HCT116 (cell line): ENCODE data around the gene RALGPS2. TPM values are rescaled to one million over a fixed set of nuclear protein-coding genes. Genes with fewer than 3 reads are reported as not detected.

Experiments
- ATAC-seq: fragments of 200-7000 bp; cut with Tn5 transposase; 2 replicates; pipeline ENCODE4 v1.9.1; 2020; ENCODE audit warnings: mild to moderate bottlenecking, moderate library complexity
- BruUV-seq: library from RNA; stranded (reverse); fragments of 400-500 nt; replicated peaks from 2 replicates; lab custom pipeline; 2021; lab: Mats Ljungman, UMichigan
- CTCF ChIA-PET: fragments of 300-600 bp; sonication (Branson Sonifier 250); formaldehyde crosslinking; loops from one replicate; lab custom pipeline; 2021; ENCODE audit warnings: antibody characterized with exemption; lab: Charles Lee
- POLR2A ChIA-PET: fragments of 300-600, 350-600 bp; sonication (Branson Sonifier 250); formaldehyde crosslinking; loops from one replicate; lab custom pipeline; 2021; ENCODE audit warnings: antibody characterized with exemption; lab: Charles Lee
- RAD21 ChIA-PET, 2 experiments: fragments of 300-600 bp; sonication (Branson Sonifier 250); formaldehyde crosslinking; loops; one replicate each; lab custom pipeline; 2023; ENCODE audit warnings: low total read pairs in 2 of 2; ENCODE audit not compliant: uncharacterized antibody in 2 of 2, unreplicated experiment in 2 of 2, low non-redundant PET in 1 of 2; lab: Charles Lee
- DNase-seq: peaks from one replicate; pipeline ENCODE4 v3.0.0-alpha.2; 2010; ENCODE audit warnings: low read depth, low spot score
- H2AFZ ChIP-seq: fragments of 200-600 bp; shearing (Covaris generic), sonication (generic); 2 replicates; pipeline ENCODE4 v1.6.1; 2017; ENCODE audit warnings: low read depth, mixed run types, mixed read lengths, antibody characterized with exemption, low read length; ENCODE audit not compliant: poor library complexity, severe bottlenecking
- H3K27ac ChIP-seq: 2 replicates; pipeline ENCODE4 v1.5.1; 2012; ENCODE audit warnings: low read depth, low read length
- H3K27me3 ChIP-seq: fragments of 200-600 bp; sonication (generic); 2 replicates; pipeline ENCODE4 v1.6.1; 2016; ENCODE audit warnings: mixed run types, low read length, mixed read lengths; ENCODE audit not compliant: insufficient read depth
- H3K36me3 ChIP-seq, 2 experiments: fragments of 200-500 bp in 1 of 2; fragments of 200-600 bp in 1 of 2; sonication (Bioruptor generic) in 1 of 2; sonication (generic) in 1 of 2; 2 replicates each; pipeline versions ENCODE4 v1.5.1 to v1.6.1; 2014 to 2016; ENCODE audit warnings: low read length in 2 of 2, inconsistent platforms in 1 of 2, mixed read lengths in 1 of 2, mixed run types in 1 of 2; ENCODE audit not compliant: insufficient read depth in 2 of 2, control insufficient read depth in 1 of 2
- H3K4me1 ChIP-seq, 2 experiments: fragments of 200-600 bp in 1 of 2; sonication (generic) in 1 of 2; 2 replicates each; pipeline versions ENCODE4 v1.5.1 to v1.6.1; 2012 to 2017; ENCODE audit warnings: low read length in 2 of 2, inconsistent platforms in 1 of 2, mild to moderate bottlenecking in 1 of 2, mixed read lengths in 1 of 2, mixed run types in 1 of 2, moderate library complexity in 1 of 2; ENCODE audit not compliant: insufficient read depth in 2 of 2, control insufficient read depth in 1 of 2
- H3K4me2 ChIP-seq: fragments of 200-600 bp; sonication (generic); 2 replicates; pipeline ENCODE4 v1.6.1; 2017; ENCODE audit warnings: mixed run types, low read length, mixed read lengths
- H3K4me3 ChIP-seq, 2 experiments: fragments of 200-600 bp in 1 of 2; sonication (generic) in 1 of 2; replicated peaks in 1 of 2; 2 replicates each; pipeline ENCODE4 v1.5.1; 2011 to 2016; ENCODE audit warnings: low read length in 2 of 2, control low read depth in 1 of 2, low read depth in 1 of 2, mild to moderate bottlenecking in 1 of 2, mixed read lengths in 1 of 2, mixed run types in 1 of 2
- H3K79me2 ChIP-seq: fragments of 200-600 bp; sonication (generic); 2 replicates; pipeline ENCODE4 v1.6.1; 2017; ENCODE audit warnings: mild to moderate bottlenecking, mixed run types, low read length, moderate library complexity, mixed read lengths; ENCODE audit not compliant: insufficient read depth
- H3K9ac ChIP-seq: fragments of 200-600 bp; sonication (generic); 2 replicates; pipeline ENCODE4 v1.6.1; 2016; ENCODE audit warnings: low read length, mixed read lengths
- H3K9me2 ChIP-seq: fragments of 200-600 bp; sonication (generic), shearing (Covaris generic); 2 replicates; pipeline ENCODE4 v1.6.1; 2017; ENCODE audit warnings: mixed run types, mild to moderate bottlenecking, moderate library complexity; ENCODE audit not compliant: insufficient read depth
- H3K9me3 ChIP-seq, 2 experiments: fragments of 200-500 bp in 1 of 2; fragments of 200-600 bp in 1 of 2; sonication (Bioruptor generic) in 1 of 2; sonication (generic) in 1 of 2; 2 replicates each; pipeline ENCODE4 v1.6.1; 2014 to 2017; ENCODE audit warnings: low read length in 2 of 2, mixed read lengths in 2 of 2, inconsistent platforms in 1 of 2, low read depth in 1 of 2, mild to moderate bottlenecking in 1 of 2, mixed run types in 1 of 2, moderate library complexity in 1 of 2; ENCODE audit not compliant: control insufficient read depth in 1 of 2, insufficient read depth in 1 of 2
- H4K20me1 ChIP-seq: fragments of 200-600 bp; sonication (generic), shearing (Covaris generic); 2 replicates; pipeline ENCODE4 v1.6.1; 2017; ENCODE audit warnings: mixed run types, mild to moderate bottlenecking, moderate library complexity; ENCODE audit not compliant: insufficient read depth
- CBX3 ChIP-seq: IDR thresholded peaks from 2 replicates; pipeline ENCODE4 v1.6.1; 2012; ENCODE audit warnings: low read depth
- CEBPB ChIP-seq: IDR thresholded peaks from 2 replicates; pipeline ENCODE4 v1.6.1; 2012; ENCODE audit warnings: low read depth
- ELF1 ChIP-seq: IDR thresholded peaks from 2 replicates; pipeline ENCODE4 v1.6.1; 2012; ENCODE audit warnings: low read depth, borderline replicate concordance
- EZH2phosphoT487 ChIP-seq: fragments of 200-600 bp; IDR thresholded peaks from 2 replicates; pipeline ENCODE4 v1.6.1; 2018; ENCODE audit warnings: antibody characterized with exemption, borderline replicate concordance
- RAD21 ChIP-seq: IDR thresholded peaks from 2 replicates; pipeline ENCODE4 v1.6.1; 2012; ENCODE audit warnings: low read depth, mild to moderate bottlenecking
- YY1 ChIP-seq: IDR thresholded peaks from 2 replicates; pipeline ENCODE4 v1.6.1; 2011; ENCODE audit warnings: low read length, low read depth, moderate library complexity, mild to moderate bottlenecking; ENCODE audit not compliant: insufficient replicate concordance; ENCODE audit errors: extremely low read depth
- ZFX ChIP-seq: fragments of 450-650 bp; IDR thresholded peaks from 2 replicates; pipeline ENCODE4 v1.6.1; 2017
- ZNF274 ChIP-seq: fragments of 200-500 bp; sonication (Bioruptor generic); IDR thresholded peaks from 2 replicates; pipeline ENCODE4 v1.6.1; 2014; ENCODE audit warnings: mild to moderate bottlenecking, low read depth, low read length, inconsistent platforms
- intact Hi-C: fragments of 100-400 bp; cut with micrococcal nuclease; formaldehyde crosslinking; loops from 2 replicates; pipeline ENCODE4 v1.10.0; 2022
- total RNA-seq: library from RNA; stranded (reverse); gene quantifications from one replicate; pipeline ENCODE4 v1.2.1, GENCODE V29; 2021; ENCODE audit not compliant: unreplicated experiment

RALGPS2 gene
- total RNA-seq, 1 experiment from 2014 or later = 25.6 TPM

- H3K4me2 ChIP-seq = no peak overlapping the region
- no TSS peak for BruUV-seq
- H3K9me3 ChIP-seq = no peaks in the 10 kb centered on the region
- ATAC-seq = no peak
- H3K36me3 ChIP-seq = 0 out of 4 replicates have a peak, but pooled peaks cover 0 to 3% of the 10 kb centered on the region in 2 experiments
- no peak overlapping the region for H3K9ac ChIP-seq
- no peaks in the 10 kb centered on the region for H3K9me2 ChIP-seq
- no peak overlapping the region for H2AFZ ChIP-seq
- H3K27me3 ChIP-seq = no peaks in the 10 kb centered on the region
- H3K79me2 ChIP-seq = no peaks in the 10 kb centered on the region
- DNase-seq = no peak
- intact Hi-C loops = no loop called here
- no peak for TF ChIP-seq YY1
- no peak for TF ChIP-seq CEBPB
- no peak for TF ChIP-seq EZH2phosphoT487
- no peak for TF ChIP-seq RAD21
- TF ChIP-seq CBX3 = no peak
- no peak for TF ChIP-seq ZFX
- TF ChIP-seq ZNF274 = no peak
- ChIA-PET POLR2A (no interaction called here), RAD21 (no interaction called here), CTCF (no interaction called here)
- H3K4me3 ChIP-seq = no peak overlapping the region
- no peaks in the 10 kb centered on the region for H4K20me1 ChIP-seq
- H3K4me1 ChIP-seq = no peaks in the 10 kb centered on the region
- H3K27ac ChIP-seq = no peak overlapping the region
Observed at GRCh38 chr1:178797590-178797989, 72.5 kb downstream of the RALGPS2 start.

- DNase-seq = no peak
Observed at GRCh38 chr1:178798232-178798861, 73.3 kb downstream of the RALGPS2 start.

More at GRCh38 chr1:178798232-178798861, 73.3 kb downstream of the RALGPS2 start:
- Histone ChIP-seq H3K4me1 (no peaks in the 10 kb centered on the region), H4K20me1 (no peaks in the 10 kb centered on the region), H3K9ac (no peak overlapping the region), H3K4me2 (no peak overlapping the region), H3K9me3 (no peaks in the 10 kb centered on the region), H2AFZ (no peak overlapping the region), H3K79me2 (no peaks in the 10 kb centered on the region), H3K27ac (no peak overlapping the region), H3K4me3 (no peak overlapping the region), H3K36me3 (0 out of 4 replicates have a peak, but pooled peaks cover 0 to 3% of the 10 kb centered on the region in 2 experiments), H3K9me2 (no peaks in the 10 kb centered on the region), H3K27me3 (no peaks in the 10 kb centered on the region)
- intact Hi-C loops = no loop called here
- ChIA-PET POLR2A (no interaction called here), RAD21 (no interaction called here), CTCF (no interaction called here)
- ATAC-seq = no peak
- TF ChIP-seq ZNF274 = no peak
- no peak for TF ChIP-seq ELF1
- no TSS peak for BruUV-seq
